ENCODE results near the gene NUP54.

NUP54 gene

GRCh38 chr4:76148142-76148865 is at the start of gene NUP54:
Gene NUP54, minus strand, starts transcription at chr4:76148397. Its CDS starts 23 bp downstream, at chr4:76148374.
- DNase-seq: peak; percentile 93

GRCh38 chr4:76197031-76197743 is 49.0 kb upstream of the NUP54 start:
- DNase-seq: no peak

- no peak for DNase-seq
Observed at GRCh38 chr4:76196376-76196775, 48.2 kb upstream of the NUP54 start.

GRCh38 chr4:76195326-76195725 is 47.1 kb upstream of the NUP54 start:
- DNase-seq: no peak

GRCh38 chr4:76194325-76194724 is 46.1 kb upstream of the NUP54 start:
- DNase-seq: no peak

- no peak for DNase-seq
Observed at GRCh38 chr4:76192236-76192635, 44.0 kb upstream of the NUP54 start.

- DNase-seq: no peak
Observed at GRCh38 chr4:76188557-76188956, 40.4 kb upstream of the NUP54 start.

GRCh38 chr4:76188149-76188548 is 40.0 kb upstream of the NUP54 start:
- no peak for DNase-seq

- DNase-seq: no peak
Observed at GRCh38 chr4:76187152-76187551, 39.0 kb upstream of the NUP54 start.

GRCh38 chr4:76182463-76182862 is 34.3 kb upstream of the NUP54 start:
- no peak for DNase-seq

GRCh38 chr4:76179398-76180318 is 31.5 kb upstream of the NUP54 start:
- peak; percentile 72 for DNase-seq

GRCh38 chr4:76178296-76178695 is 30.1 kb upstream of the NUP54 start:
- DNase-seq: no peak

- no peak for DNase-seq
Observed at GRCh38 chr4:76177709-76178108, 29.5 kb upstream of the NUP54 start.

GRCh38 chr4:76175336-76175735 is 27.1 kb upstream of the NUP54 start:
- no peak for DNase-seq

GRCh38 chr4:76174216-76174615 is 26.0 kb upstream of the NUP54 start:
- DNase-seq: no peak

GRCh38 chr4:76168688-76169087 is 20.5 kb upstream of the NUP54 start:
- no peak for DNase-seq

GRCh38 chr4:76166480-76166879 is 18.3 kb upstream of the NUP54 start:
- no peak for DNase-seq

GRCh38 chr4:76160355-76160754 is 12.2 kb upstream of the NUP54 start:
- DNase-seq: no peak

GRCh38 chr4:76156635-76157034 is 8.4 kb upstream of the NUP54 start:
- no peak for DNase-seq

- DNase-seq: no peak
Observed at GRCh38 chr4:76155979-76156378, 7.8 kb upstream of the NUP54 start.

- DNase-seq: no peak
Observed at GRCh38 chr4:76153356-76153755, 5.2 kb upstream of the NUP54 start.

- peak; percentile 38 for DNase-seq
Observed at GRCh38 chr4:76147454-76148141, 599 bp downstream of the NUP54 start.

GRCh38 chr4:76144546-76144945 is 3.7 kb downstream of the NUP54 start:
- DNase-seq: no peak

All from CD4-positive, alpha-beta T cell treated with Interferon gamma for 1 hour (primary cell).